Measurements from ENCODE around the gene PCCA.

Gene PCCA

DNA sequence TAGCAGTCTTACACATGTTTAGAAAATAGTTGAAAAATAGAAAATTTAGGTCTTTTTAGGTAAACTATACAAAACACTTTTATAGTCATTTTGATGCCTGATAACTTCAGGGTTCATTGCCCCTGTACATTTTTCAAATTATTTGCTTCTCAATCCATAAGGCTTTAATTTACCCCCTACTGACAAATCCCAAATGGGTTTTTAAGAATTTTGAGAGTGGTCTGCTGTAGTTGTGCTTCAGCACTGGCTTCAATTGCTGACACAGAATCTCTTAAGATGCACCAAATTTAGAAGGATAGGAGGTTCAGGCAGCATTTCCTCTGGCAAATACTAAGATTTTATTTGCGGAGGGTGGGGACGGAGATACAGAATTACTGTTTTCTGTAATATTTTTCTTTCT is 89.4 kb downstream of the PCCA start:
- Histone ChIP-seq H3K4me3 (ENCODE audit: low read depth, low read length) (no peak overlapping the region), H2AFZ (ENCODE audit: insufficient read depth, low read length, poor library complexity) (no peak overlapping the region), H3K9ac (ENCODE audit: low read length) (no peak overlapping the region), H4K91ac (ENCODE audit: low read depth, low read length) (no peak overlapping the region), H2AK5ac (ENCODE audit: low read length) (no peak overlapping the region), H3K27ac (ENCODE audit: low read depth, low read length) (no peak overlapping the region), H3K27me3 (ENCODE audit: insufficient read depth, low read length) (no peaks in the 10 kb centered on the region), H3K4ac (ENCODE audit: low read depth, low read length) (no peak overlapping the region), H4K8ac (ENCODE audit: low read depth, low read length) (no peak overlapping the region), H2BK5ac (ENCODE audit: low read depth, low read length, poor library complexity) (no peak overlapping the region), H3K23ac (ENCODE audit: low read length) (no peak overlapping the region), H3K79me1 (ENCODE audit: low read length) (no peaks in the 10 kb centered on the region), H2BK120ac (ENCODE audit: insufficient read depth, low read length, poor library complexity) (no peak overlapping the region), H3K4me1 (ENCODE audit: control insufficient read depth in 1 of 2, insufficient read depth in 2 of 2, low read length in 2 of 2) (no peaks in the 10 kb centered on the region), H4K12ac (ENCODE audit: low read depth, low read length) (no peak overlapping the region), H3K9me3 (ENCODE audit: insufficient read depth, low read depth, low read length) (no peaks in the 10 kb centered on the region), H2BK12ac (ENCODE audit: low read length) (no peak overlapping the region), H3K36me3 (ENCODE audit: control insufficient read depth in 1 of 2, insufficient read depth in 2 of 2, low read length in 2 of 2) (no peaks in the 10 kb centered on the region), H3K4me2 (ENCODE audit: low read length) (no peak overlapping the region), H3K18ac (ENCODE audit: low read length) (no peak overlapping the region), H3K79me2 (ENCODE audit: control insufficient read depth, insufficient read depth, low read length, poor library complexity) (no peaks in the 10 kb centered on the region), H3K14ac (ENCODE audit: low read length) (no peak overlapping the region)
- no CpG with 5 or more reads among the region's 2 CpGs for WGBS (ENCODE audit: extremely low coverage, insufficient coverage, insufficient read length)
- DNase-seq, result no peak

DNA sequence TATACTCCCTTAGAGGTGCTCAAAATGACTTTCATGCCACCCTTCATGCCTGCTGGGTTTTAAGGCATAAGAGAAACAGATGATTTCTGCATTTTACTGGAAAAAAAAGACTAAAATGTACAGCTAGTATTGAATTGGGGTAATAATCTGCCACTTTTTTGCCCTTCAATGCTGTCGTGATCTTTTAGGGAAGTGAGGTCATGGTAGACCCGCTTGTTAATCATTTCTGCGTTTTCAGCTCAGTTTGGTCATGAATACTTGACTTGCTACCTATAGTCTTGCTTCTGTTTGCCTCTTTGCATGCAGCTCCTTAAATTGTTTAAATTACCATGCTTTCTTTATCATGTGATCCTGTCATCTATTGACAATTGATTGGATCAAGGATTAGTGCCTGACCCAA is 90.4 kb downstream of the PCCA start:
- no peak for DNase-seq
- Histone ChIP-seq H2BK12ac (ENCODE audit: low read length) (no peak overlapping the region), H3K27ac (ENCODE audit: low read depth, low read length) (no peak overlapping the region), H3K4me2 (ENCODE audit: low read length) (no peak overlapping the region), H4K8ac (ENCODE audit: low read depth, low read length) (no peak overlapping the region), H3K27me3 (ENCODE audit: insufficient read depth, low read length) (no peaks in the 10 kb centered on the region), H3K4me1 (ENCODE audit: control insufficient read depth in 1 of 2, insufficient read depth in 2 of 2, low read length in 2 of 2) (no peaks in the 10 kb centered on the region), H3K14ac (ENCODE audit: low read length) (no peak overlapping the region), H3K18ac (ENCODE audit: low read length) (no peak overlapping the region), H3K79me1 (ENCODE audit: low read length) (no peaks in the 10 kb centered on the region), H3K36me3 (ENCODE audit: control insufficient read depth in 1 of 2, insufficient read depth in 2 of 2, low read length in 2 of 2) (no peaks in the 10 kb centered on the region), H3K4me3 (ENCODE audit: low read depth, low read length) (no peak overlapping the region), H3K9me3 (ENCODE audit: insufficient read depth, low read depth, low read length) (no peaks in the 10 kb centered on the region), H3K4ac (ENCODE audit: low read depth, low read length) (no peak overlapping the region), H4K91ac (ENCODE audit: low read depth, low read length) (no peak overlapping the region), H2AFZ (ENCODE audit: insufficient read depth, low read length, poor library complexity) (no peak overlapping the region), H2BK5ac (ENCODE audit: low read depth, low read length, poor library complexity) (no peak overlapping the region), H3K79me2 (ENCODE audit: control insufficient read depth, insufficient read depth, low read length, poor library complexity) (no peaks in the 10 kb centered on the region), H2BK120ac (ENCODE audit: insufficient read depth, low read length, poor library complexity) (no peak overlapping the region), H2AK5ac (ENCODE audit: low read length) (no peak overlapping the region), H4K12ac (ENCODE audit: low read depth, low read length) (no peak overlapping the region), H3K23ac (ENCODE audit: low read length) (no peak overlapping the region), H3K9ac (ENCODE audit: low read length) (no peak overlapping the region)
- WGBS (ENCODE audit: extremely low coverage, insufficient coverage, insufficient read length), result no CpG with 5 or more reads among the region's 3 CpGs

DNA sequence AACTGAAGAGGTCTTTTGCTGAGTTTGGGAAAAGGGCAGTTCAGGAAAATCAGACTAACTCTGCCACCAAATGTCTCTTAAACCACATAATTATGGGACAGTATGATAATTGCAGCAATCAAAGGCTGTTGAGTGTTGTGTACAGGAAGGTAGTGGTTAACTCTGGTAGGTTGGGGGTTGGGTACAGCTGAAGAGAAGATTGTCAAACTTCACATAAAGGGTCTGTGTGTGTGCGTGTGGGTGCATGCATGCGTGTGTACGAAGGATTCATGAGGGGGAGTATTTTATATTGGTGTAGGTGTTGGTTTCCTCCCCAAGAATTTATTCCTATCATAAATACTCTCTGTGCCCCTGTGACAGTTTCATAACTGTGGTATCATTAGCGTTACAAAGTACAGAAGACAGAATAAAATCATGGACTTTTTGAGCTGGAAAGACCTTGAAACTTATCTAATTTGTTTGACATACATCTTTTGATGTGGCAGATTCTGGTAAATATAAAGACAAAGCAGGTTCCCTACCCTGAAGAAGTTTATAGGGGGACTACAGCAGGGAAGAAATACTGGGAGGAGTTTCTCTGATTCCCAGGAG is 94.1 kb downstream of the PCCA start:
- Histone ChIP-seq H2BK12ac (ENCODE audit: low read length) (no peak overlapping the region), H4K12ac (ENCODE audit: low read depth, low read length) (no peak overlapping the region), H3K4ac (ENCODE audit: low read depth, low read length) (no peak overlapping the region), H4K8ac (ENCODE audit: low read depth, low read length) (no peak overlapping the region), H3K23ac (ENCODE audit: low read length) (no peak overlapping the region), H4K91ac (ENCODE audit: low read depth, low read length) (no peak overlapping the region), H3K18ac (ENCODE audit: low read length) (no peak overlapping the region), H3K14ac (ENCODE audit: low read length) (no peak overlapping the region), H3K27me3 (ENCODE audit: insufficient read depth, low read length) (no peaks in the 10 kb centered on the region), H2AFZ (ENCODE audit: insufficient read depth, low read length, poor library complexity) (no peak overlapping the region), H2BK5ac (ENCODE audit: low read depth, low read length, poor library complexity) (no peak overlapping the region), H3K9me3 (ENCODE audit: insufficient read depth, low read depth, low read length) (no peaks in the 10 kb centered on the region), H3K27ac (ENCODE audit: low read depth, low read length) (no peak overlapping the region), H3K9ac (ENCODE audit: low read length) (no peak overlapping the region), H3K4me2 (ENCODE audit: low read length) (no peak overlapping the region), H2AK5ac (ENCODE audit: low read length) (no peak overlapping the region), H3K4me3 (ENCODE audit: low read depth, low read length) (no peak overlapping the region), H3K36me3 (ENCODE audit: control insufficient read depth in 1 of 2, insufficient read depth in 2 of 2, low read length in 2 of 2) (no peaks in the 10 kb centered on the region), H3K79me2 (ENCODE audit: control insufficient read depth, insufficient read depth, low read length, poor library complexity) (no peaks in the 10 kb centered on the region), H3K79me1 (ENCODE audit: low read length) (no peaks in the 10 kb centered on the region), H2BK120ac (ENCODE audit: insufficient read depth, low read length, poor library complexity) (no peak overlapping the region), H3K4me1 (ENCODE audit: control insufficient read depth in 1 of 2, insufficient read depth in 2 of 2, low read length in 2 of 2) (no peaks in the 10 kb centered on the region)
- WGBS (ENCODE audit: extremely low coverage, insufficient coverage, insufficient read length), result no CpG with 5 or more reads among the region's 4 CpGs
- DNase-seq, result no peak

DNA sequence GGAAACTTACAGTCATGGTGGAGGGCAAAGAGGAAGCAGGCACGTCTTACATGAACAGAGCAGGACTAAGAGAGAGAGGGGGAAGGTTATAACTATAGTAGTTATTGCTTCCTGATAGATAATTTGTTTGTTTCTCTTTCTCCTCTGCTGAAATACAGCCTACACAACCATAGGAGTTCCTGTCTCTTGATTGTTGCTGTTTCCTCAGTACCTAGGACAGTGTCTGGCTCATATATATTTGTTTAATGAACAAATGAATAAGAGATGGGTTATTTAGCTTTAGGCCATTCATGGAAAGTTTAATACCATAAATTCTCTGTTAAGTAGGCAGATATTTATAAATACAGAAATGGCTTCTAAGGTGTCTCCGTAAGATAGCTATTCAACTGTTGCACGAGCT is 95.2 kb downstream of the PCCA start:
- no peak overlapping the region for H3K4me3 ChIP-seq (ENCODE audit: low read depth, low read length)
- no peaks in the 10 kb centered on the region for H3K36me3 ChIP-seq (ENCODE audit: control insufficient read depth in 1 of 2, insufficient read depth in 2 of 2, low read length in 2 of 2)
- no peak overlapping the region for H4K91ac ChIP-seq (ENCODE audit: low read depth, low read length)
- no peaks in the 10 kb centered on the region for H3K79me1 ChIP-seq (ENCODE audit: low read length)
- no peak overlapping the region for H2AK5ac ChIP-seq (ENCODE audit: low read length)
- no CpG with 5 or more reads among the region's 3 CpGs for WGBS (ENCODE audit: extremely low coverage, insufficient coverage, insufficient read length)
- H3K4ac ChIP-seq (ENCODE audit: low read depth, low read length), result no peak overlapping the region
- no peaks in the 10 kb centered on the region for H3K9me3 ChIP-seq (ENCODE audit: insufficient read depth, low read depth, low read length)
- no peak overlapping the region for H3K14ac ChIP-seq (ENCODE audit: low read length)
- no peak overlapping the region for H3K4me2 ChIP-seq (ENCODE audit: low read length)
- H3K9ac ChIP-seq (ENCODE audit: low read length), result no peak overlapping the region
- no peak overlapping the region for H3K23ac ChIP-seq (ENCODE audit: low read length)
- H4K12ac ChIP-seq (ENCODE audit: low read depth, low read length), result no peak overlapping the region
- H3K27me3 ChIP-seq (ENCODE audit: insufficient read depth, low read length), result no peaks in the 10 kb centered on the region
- no peak overlapping the region for H3K27ac ChIP-seq (ENCODE audit: low read depth, low read length)
- no peaks in the 10 kb centered on the region for H3K4me1 ChIP-seq (ENCODE audit: control insufficient read depth in 1 of 2, insufficient read depth in 2 of 2, low read length in 2 of 2)
- no peak overlapping the region for H3K18ac ChIP-seq (ENCODE audit: low read length)
- no peaks in the 10 kb centered on the region for H3K79me2 ChIP-seq (ENCODE audit: control insufficient read depth, insufficient read depth, low read length, poor library complexity)
- no peak overlapping the region for H2BK12ac ChIP-seq (ENCODE audit: low read length)
- no peak overlapping the region for H2BK5ac ChIP-seq (ENCODE audit: low read depth, low read length, poor library complexity)
- no peak overlapping the region for H4K8ac ChIP-seq (ENCODE audit: low read depth, low read length)
- H2AFZ ChIP-seq (ENCODE audit: insufficient read depth, low read length, poor library complexity), result no peak overlapping the region
- no peak for DNase-seq
- H2BK120ac ChIP-seq (ENCODE audit: insufficient read depth, low read length, poor library complexity), result no peak overlapping the region
